ENCODE measurements around the gene RPL35A.
"Not testable (repeated sequence)": the region's sequence is repeated elsewhere in the genome, so short reads cannot be mapped to it uniquely, and the experiment has no call there.

The RPL35A gene

DNA sequence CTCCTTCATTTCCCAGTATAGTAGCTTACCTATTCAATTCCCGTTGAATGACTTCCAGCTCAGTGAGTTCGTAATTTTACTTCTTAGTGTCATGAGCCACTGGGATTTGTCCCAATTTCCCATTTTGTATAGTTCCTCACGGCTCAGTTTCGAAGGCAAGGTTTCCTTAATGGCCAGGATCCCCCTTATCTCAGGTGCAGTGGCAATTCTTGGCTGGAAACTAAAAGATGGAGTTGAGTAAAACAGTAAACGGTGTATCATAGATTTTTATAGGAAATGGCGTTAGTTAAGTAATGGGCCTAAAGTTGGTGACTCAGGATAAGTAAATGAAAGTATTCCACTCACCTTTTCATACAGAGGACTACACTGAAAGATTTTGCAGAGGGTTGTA, 9.5 kb downstream of the RPL35A start:
- TF ChIP-seq, protein P1, sequence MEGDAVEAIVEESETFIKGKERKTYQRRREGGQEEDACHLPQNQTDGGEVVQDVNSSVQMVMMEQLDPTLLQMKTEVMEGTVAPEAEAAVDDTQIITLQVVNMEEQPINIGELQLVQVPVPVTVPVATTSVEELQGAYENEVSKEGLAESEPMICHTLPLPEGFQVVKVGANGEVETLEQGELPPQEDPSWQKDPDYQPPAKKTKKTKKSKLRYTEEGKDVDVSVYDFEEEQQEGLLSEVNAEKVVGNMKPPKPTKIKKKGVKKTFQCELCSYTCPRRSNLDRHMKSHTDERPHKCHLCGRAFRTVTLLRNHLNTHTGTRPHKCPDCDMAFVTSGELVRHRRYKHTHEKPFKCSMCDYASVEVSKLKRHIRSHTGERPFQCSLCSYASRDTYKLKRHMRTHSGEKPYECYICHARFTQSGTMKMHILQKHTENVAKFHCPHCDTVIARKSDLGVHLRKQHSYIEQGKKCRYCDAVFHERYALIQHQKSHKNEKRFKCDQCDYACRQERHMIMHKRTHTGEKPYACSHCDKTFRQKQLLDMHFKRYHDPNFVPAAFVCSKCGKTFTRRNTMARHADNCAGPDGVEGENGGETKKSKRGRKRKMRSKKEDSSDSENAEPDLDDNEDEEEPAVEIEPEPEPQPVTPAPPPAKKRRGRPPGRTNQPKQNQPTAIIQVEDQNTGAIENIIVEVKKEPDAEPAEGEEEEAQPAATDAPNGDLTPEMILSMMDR (IDR thresholded peaks at IDR 0.05; ENCODE audit: low read depth, low read length, missing control alignments), result no peak
- DNase-seq (ENCODE audit: extremely low read depth, low read depth), result no peak
- peak overlapping the region; percentile 75 for H3K4me3 ChIP-seq (replicated peaks; ENCODE audit: low read depth, low read length)

DNA sequence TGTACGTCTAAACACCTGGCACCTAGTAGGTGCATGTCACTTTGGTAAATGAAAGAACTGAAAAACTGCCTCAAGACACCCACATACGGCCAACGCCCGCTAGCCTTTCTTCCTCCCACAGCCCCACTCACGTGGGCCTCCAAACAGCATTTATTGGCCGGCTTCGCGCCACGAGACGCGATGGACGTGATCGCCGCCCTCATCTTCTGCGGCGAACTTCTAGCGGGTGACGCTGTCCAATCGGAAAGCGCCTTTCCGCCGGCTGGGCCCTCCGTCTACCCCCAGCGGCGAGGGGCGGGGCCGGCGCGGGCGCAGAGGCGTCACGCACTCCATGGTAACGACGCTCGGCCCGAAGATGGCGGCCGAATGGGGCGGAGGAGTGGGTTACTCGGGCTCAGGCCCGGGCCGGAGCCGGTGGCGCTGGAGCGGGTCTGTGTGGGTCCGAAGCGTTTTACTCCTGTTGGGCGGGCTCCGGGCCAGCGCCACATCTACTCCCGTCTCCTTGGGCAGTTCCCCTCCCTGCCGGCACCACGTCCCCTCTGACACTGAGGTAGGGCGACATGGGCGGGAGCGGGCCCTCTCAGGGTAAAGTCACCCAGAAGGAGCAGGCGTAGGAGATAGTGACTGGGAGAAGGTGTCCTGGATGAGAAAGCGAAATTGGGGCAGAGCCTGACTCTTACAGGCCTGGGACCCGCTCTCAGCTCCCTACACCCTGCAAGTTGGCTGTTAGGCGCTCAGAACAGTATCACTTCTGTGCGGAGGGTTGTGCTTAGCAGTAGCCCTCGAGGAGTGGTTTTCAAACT, 10.1 kb downstream of the RPL35A start, which contains the start of gene LMLN:
LMLN (plus strand) TSS at position 327 of the 803 bp plus-strand sequence; CDS start at position 356, 29 bp downstream.
- TF ChIP-seq, protein P1 (IDR thresholded peaks at IDR 0.05; ENCODE audit: low read depth, low read length, missing control alignments), result no peak
- H3K4me3 ChIP-seq (replicated peaks; ENCODE audit: low read depth, low read length), result peak within 1 kb of the TSS; percentile 75
- peak; percentile 69 for DNase-seq (ENCODE audit: extremely low read depth, low read depth)

DNA sequence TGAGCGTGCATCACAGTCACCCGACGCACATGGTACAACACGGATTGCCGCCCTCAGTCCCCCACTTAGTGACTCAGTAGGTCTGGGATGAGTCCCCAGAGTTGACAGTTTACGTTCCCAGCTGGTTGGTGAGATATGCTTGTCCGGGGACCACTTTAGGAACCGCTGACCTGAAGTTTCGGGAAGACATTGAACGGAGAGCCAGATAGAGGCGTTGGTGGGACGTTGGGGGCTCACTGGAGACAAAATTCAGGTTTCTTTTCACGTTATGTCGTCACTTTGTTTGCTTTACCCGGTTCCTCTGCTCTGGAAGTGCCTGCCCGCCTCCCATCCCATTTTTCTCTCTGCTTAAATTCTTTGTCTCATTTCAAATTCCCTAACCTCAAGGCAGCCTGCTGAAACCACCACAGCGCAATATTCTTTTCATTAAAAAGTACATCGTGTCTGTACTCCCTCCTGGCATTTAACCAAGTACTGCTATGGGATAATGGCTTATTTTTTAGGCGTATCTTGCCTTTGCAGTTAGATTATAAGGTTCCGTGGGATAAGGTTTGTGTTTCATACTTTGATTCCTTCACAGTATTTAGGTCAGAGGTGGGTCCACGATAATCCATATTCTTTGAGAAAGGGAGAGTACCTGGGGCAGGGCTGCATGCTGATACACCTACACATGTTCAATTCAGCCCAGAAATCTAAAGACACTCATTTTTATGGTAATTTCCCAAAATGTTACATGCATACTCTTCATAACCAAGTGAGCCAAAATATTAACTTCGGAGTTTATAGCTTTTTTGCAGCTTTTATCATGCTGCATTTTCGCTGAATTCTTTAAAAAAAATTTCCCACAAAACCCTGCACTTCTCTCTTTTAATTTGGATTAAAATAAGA, 10.9 kb downstream of the RPL35A start:
- TF ChIP-seq, protein P1 (IDR thresholded peaks at IDR 0.05; ENCODE audit: low read depth, low read length, missing control alignments), result no peak
- H3K4me3 ChIP-seq (replicated peaks; ENCODE audit: low read depth, low read length), result peak overlapping the region; percentile 75
- DNase-seq (ENCODE audit: extremely low read depth, low read depth), result peak; percentile 21

DNA sequence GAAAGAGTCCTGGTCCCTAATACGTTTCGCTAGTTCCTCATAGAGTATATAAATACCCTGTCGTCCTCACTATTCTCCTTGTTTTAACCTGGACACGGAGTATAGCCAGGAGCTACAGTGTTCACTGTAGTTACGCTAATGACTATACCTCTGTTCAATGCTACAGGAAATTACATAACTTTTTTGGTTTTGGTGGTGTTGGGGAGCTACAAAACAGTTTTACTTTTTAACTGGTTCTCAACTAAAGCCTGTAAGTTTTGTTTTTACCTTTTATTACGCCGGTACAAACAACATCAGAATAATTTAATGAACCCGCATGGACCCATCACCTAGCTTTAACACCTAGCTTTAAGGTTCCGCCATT, 11.6 kb downstream of the RPL35A start:
- TF ChIP-seq, protein P1 (IDR thresholded peaks at IDR 0.05; ENCODE audit: low read depth, low read length, missing control alignments), result no peak
- no peak overlapping the region for H3K4me3 ChIP-seq (replicated peaks; ENCODE audit: low read depth, low read length)
- DNase-seq (ENCODE audit: extremely low read depth, low read depth), result no peak

DNA sequence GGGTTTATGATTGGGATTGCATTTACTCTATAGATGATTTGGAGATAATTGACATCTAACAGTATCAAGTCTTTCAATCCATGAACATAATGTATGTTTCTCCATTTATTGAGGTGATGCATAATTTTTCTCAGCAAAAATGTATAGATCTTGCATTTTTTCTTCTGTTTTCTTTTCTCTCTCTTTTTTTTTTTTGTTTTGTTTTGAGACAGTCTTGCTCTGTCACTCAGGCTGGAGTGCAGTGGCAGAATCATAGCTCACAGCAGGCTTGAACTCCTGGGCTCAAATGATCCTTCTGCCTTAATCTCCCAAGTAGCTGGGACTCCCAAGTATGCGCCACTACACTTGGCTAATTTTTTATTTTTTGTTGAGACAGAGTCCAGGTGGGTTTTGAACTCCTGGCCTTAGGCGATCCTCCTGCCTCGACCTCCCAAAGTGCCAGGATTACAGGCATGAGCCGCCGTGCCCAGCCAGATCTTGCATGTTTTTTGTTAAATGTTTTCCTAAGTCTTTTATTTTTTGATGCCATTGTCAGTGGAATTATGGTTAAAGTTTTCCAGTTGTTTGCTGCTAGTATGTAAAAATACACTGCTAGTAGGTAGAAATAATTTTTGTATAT, 13.1 kb downstream of the RPL35A start:
- no peak for DNase-seq (ENCODE audit: extremely low read depth, low read depth)
- H3K4me3 ChIP-seq (replicated peaks; ENCODE audit: low read depth, low read length), result no peak overlapping the region
- TF ChIP-seq, protein P1 (IDR thresholded peaks at IDR 0.05; ENCODE audit: low read depth, low read length, missing control alignments), result no peak

DNA sequence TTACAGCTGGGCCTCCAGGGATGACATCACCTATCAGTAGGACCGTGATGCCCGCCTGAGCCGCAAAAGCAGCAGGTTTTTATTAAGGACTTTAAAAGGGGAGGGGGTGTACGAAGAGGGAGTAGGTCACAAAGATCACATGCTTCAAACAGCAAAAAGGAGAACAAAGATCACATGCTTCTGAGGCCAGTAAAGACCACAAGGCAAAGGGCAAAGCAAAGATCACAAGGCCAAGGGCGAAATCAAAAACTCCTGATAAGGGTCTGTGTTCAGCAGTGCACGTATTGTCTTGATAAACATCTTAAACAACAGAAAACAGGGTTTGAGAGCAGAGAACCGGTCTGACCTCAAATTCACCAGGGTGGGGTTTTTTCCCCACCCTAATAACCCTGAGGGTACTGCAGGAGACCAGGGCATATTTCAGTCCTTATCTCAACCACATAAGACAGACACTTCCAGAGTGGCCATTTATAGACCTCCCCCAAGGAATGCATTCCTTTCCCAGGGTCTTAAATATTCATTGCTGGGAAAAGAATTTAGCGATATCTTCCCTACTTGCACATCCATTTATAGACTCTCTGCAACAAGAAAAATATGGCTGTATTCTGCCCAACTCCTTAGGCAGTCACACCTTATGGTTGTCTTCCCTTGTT, 17.5 kb downstream of the RPL35A start:
- DNase-seq (ENCODE audit: extremely low read depth, low read depth); H3K4me3 ChIP-seq (replicated peaks; ENCODE audit: low read depth, low read length): not testable (repeated sequence)
